HEK293 (cell line): ENCODE measurements around the gene TBX3.

Experiments
- HOXA7 ChIP-seq: sonication (generic); formaldehyde crosslinking; IDR thresholded peaks from 2 replicates; pipeline ENCODE4 v1.8.1; 2022; ENCODE audit warnings: missing genetic modification reagents, borderline replicate concordance
- MEIS1 ChIP-seq: sonication (generic); formaldehyde crosslinking; IDR thresholded peaks from 2 replicates; pipeline ENCODE4 v1.8.1; 2022; ENCODE audit warnings: missing genetic modification reagents, mild to moderate bottlenecking, borderline replicate concordance
- SALL2 ChIP-seq: fragments of 450-650 bp; formaldehyde crosslinking; IDR thresholded peaks from 2 replicates; pipeline ENCODE4 v1.5.0; 2017; ENCODE audit warnings: missing biosample characterization, mild to moderate bottlenecking, missing genetic modification characterization, borderline replicate concordance
- TCF7L2 ChIP-seq: IDR thresholded peaks from 2 replicates; pipeline ENCODE4 v1.6.1; 2011; ENCODE audit warnings: low read depth, mild to moderate bottlenecking, inconsistent platforms, low read length, moderate library complexity, borderline replicate concordance
- ZIC2 ChIP-seq: fragments of 450-650 bp; formaldehyde crosslinking; IDR thresholded peaks from 2 replicates; pipeline ENCODE4 v1.5.1; 2016; ENCODE audit warnings: missing biosample characterization, missing genetic modification characterization
- ZNF112 ChIP-seq: fragments of 450-650 bp; formaldehyde crosslinking; IDR thresholded peaks from 2 replicates; pipeline ENCODE4 v1.5.0; 2017; ENCODE audit warnings: missing biosample characterization, missing genetic modification characterization
- ZNF2 ChIP-seq: fragments of 450-650 bp; formaldehyde crosslinking; IDR thresholded peaks from 2 replicates; pipeline ENCODE4 v1.5.1; 2016; ENCODE audit warnings: missing biosample characterization, missing genetic modification characterization
- ZNF221 ChIP-seq: fragments of 450-650 bp; formaldehyde crosslinking; IDR thresholded peaks from 2 replicates; pipeline ENCODE4 v1.5.1; 2017; ENCODE audit warnings: missing biosample characterization, missing genetic modification characterization, borderline replicate concordance
- ZNF302 ChIP-seq: fragments of 450-650 bp; formaldehyde crosslinking; IDR thresholded peaks from 2 replicates; pipeline ENCODE4 v1.5.1; 2016; ENCODE audit warnings: missing biosample characterization, missing genetic modification characterization, low read depth
- ZNF324 ChIP-seq: fragments of 450-650 bp; formaldehyde crosslinking; IDR thresholded peaks from 2 replicates; pipeline ENCODE4 v1.5.1; 2016; ENCODE audit warnings: missing biosample characterization, missing genetic modification characterization
- ZNF354C ChIP-seq: fragments of 450-650 bp; formaldehyde crosslinking; IDR thresholded peaks from 2 replicates; pipeline ENCODE4 v1.5.1; 2016; ENCODE audit warnings: missing biosample characterization, missing genetic modification characterization, low read depth, borderline replicate concordance
- ZNF433 ChIP-seq: fragments of 450-650 bp; formaldehyde crosslinking; IDR thresholded peaks from 2 replicates; pipeline ENCODE4 v1.5.1; 2016; ENCODE audit warnings: missing biosample characterization, missing genetic modification characterization, low read depth
- ZNF561 ChIP-seq: fragments of 450-650 bp; IDR thresholded peaks from 2 replicates; pipeline ENCODE4 v1.5.1; 2018; ENCODE audit warnings: missing biosample characterization, missing genetic modification characterization, borderline replicate concordance
- ZNF701 ChIP-seq: fragments of 450-650 bp; formaldehyde crosslinking; IDR thresholded peaks from 2 replicates; pipeline ENCODE4 v1.5.1; 2016; ENCODE audit warnings: missing biosample characterization, missing genetic modification characterization
- ZNF76 ChIP-seq: fragments of 450-650 bp; formaldehyde crosslinking; IDR thresholded peaks from 2 replicates; pipeline ENCODE4; 2016; ENCODE audit warnings: low read depth, missing biosample characterization, missing genetic modification characterization, borderline replicate concordance
- ZNF843 ChIP-seq: fragments of 450-650 bp; formaldehyde crosslinking; IDR thresholded peaks from 2 replicates; pipeline ENCODE4 v1.5.1; 2016; ENCODE audit warnings: missing biosample characterization, missing genetic modification characterization
- ZSCAN16 ChIP-seq: fragments of 450-650 bp; formaldehyde crosslinking; IDR thresholded peaks from 2 replicates; pipeline ENCODE4 v1.5.1; 2016; ENCODE audit warnings: missing biosample characterization, missing genetic modification characterization
- ZSCAN30 ChIP-seq: fragments of 450-650 bp; IDR thresholded peaks from 2 replicates; pipeline ENCODE4 v1.5.1; 2018; ENCODE audit warnings: missing biosample characterization, mild to moderate bottlenecking, missing genetic modification characterization, moderate library complexity
- TF ChIP-seq, protein P1 (sequence below): fragments of 450-650 bp; formaldehyde crosslinking; IDR thresholded peaks from 2 replicates; pipeline ENCODE4 v1.5.1; 2016; ENCODE audit warnings: missing biosample characterization, missing genetic modification characterization
- TF ChIP-seq, protein P2 (sequence below): fragments of 450-650 bp; formaldehyde crosslinking; IDR thresholded peaks from 2 replicates; pipeline ENCODE4 v1.5.1; 2016; ENCODE audit warnings: missing biosample characterization, missing genetic modification characterization, borderline replicate concordance
- TF ChIP-seq, protein P3 (sequence below): fragments of 450-650 bp; formaldehyde crosslinking; IDR thresholded peaks from 2 replicates; pipeline ENCODE4 v1.5.1; 2017; ENCODE audit warnings: missing biosample characterization, missing genetic modification characterization
- TF ChIP-seq, protein P4 (sequence below): fragments of 450-650 bp; formaldehyde crosslinking; conservative IDR thresholded peaks from 2 replicates; pipeline ENCODE4 v1.5.1; 2016; ENCODE audit warnings: low read depth, missing biosample characterization, missing genetic modification characterization
- TF ChIP-seq, protein P5 (sequence below): fragments of 450-650 bp; formaldehyde crosslinking; optimal IDR thresholded peaks from 2 replicates; pipeline ENCODE3; 2016; ENCODE audit warnings: missing biosample characterization, mild to moderate bottlenecking, missing genetic modification characterization

The TBX3 gene

DNA sequence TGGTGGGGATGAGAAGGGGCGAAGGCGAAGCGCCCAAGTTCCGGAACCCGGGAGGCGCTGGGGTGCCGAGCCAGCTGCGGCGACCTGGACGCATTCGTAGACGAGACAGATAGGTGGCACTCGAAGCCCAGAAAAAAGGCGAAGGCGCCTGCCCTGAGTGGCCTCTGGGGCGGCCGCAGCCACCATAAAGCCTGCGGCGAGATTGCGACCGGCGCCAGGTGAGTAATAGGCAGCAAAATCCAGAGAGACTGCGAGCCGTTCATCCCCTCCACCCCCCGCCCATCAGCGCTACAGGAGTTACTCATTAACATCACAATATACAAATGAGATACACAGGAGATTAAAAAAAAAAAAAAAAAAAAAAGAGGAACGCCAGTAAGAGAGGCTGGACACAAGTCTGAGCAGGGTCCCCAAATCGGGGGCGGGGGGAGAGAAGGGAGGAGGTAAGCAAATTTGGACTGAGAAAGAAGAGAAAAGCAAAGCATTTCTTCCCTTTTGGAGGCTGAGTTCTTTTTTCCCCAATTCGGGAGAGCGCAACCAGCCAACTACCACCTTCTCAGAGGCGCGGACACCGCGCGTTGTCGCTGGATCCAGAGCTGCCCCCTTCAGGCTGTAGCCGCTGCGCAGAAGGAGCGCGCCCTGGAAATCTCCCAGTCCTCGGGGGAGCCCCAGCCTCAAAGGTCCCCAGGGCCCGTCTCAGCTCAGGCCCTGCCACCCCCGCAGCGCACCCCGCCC is 15.7 kb downstream of the TBX3 start (continued):
- TF ChIP-seq, protein P1, sequence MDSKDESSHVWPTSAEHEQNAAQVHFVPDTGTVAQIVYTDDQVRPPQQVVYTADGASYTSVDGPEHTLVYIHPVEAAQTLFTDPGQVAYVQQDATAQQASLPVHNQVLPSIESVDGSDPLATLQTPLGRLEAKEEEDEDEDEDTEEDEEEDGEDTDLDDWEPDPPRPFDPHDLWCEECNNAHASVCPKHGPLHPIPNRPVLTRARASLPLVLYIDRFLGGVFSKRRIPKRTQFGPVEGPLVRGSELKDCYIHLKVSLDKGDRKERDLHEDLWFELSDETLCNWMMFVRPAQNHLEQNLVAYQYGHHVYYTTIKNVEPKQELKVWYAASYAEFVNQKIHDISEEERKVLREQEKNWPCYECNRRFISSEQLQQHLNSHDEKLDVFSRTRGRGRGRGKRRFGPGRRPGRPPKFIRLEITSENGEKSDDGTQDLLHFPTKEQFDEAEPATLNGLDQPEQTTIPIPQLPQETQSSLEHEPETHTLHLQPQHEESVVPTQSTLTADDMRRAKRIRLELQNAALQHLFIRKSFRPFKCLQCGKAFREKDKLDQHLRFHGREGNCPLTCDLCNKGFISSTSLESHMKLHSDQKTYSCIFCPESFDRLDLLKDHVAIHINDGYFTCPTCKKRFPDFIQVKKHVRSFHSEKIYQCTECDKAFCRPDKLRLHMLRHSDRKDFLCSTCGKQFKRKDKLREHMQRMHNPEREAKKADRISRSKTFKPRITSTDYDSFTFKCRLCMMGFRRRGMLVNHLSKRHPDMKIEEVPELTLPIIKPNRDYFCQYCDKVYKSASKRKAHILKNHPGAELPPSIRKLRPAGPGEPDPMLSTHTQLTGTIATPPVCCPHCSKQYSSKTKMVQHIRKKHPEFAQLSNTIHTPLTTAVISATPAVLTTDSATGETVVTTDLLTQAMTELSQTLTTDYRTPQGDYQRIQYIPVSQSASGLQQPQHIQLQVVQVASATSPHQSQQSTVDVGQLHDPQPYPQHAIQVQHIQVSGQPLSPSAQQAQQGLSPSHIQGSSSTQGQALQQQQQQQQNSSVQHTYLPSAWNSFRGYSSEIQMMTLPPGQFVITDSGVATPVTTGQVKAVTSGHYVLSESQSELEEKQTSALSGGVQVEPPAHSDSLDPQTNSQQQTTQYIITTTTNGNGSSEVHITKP = peak; percentile 56
- TF ChIP-seq ZNF221 (tag by site-specific recombination) = no peak
- peak; percentile 23; the same call in 1 of the 2 replicates for TF ChIP-seq ZNF76
- TF ChIP-seq SALL2 = no peak
- no peak for TF ChIP-seq ZSCAN16
- peak; percentile 44; the same call in 1 of the 2 replicates for TF ChIP-seq ZNF843 (tag by site-specific recombination)
- TF ChIP-seq HOXA7 (CRISPR knock-in tag) = no peak
- no peak for TF ChIP-seq MEIS1 (CRISPR knock-in tag)
- TF ChIP-seq, protein P2, sequence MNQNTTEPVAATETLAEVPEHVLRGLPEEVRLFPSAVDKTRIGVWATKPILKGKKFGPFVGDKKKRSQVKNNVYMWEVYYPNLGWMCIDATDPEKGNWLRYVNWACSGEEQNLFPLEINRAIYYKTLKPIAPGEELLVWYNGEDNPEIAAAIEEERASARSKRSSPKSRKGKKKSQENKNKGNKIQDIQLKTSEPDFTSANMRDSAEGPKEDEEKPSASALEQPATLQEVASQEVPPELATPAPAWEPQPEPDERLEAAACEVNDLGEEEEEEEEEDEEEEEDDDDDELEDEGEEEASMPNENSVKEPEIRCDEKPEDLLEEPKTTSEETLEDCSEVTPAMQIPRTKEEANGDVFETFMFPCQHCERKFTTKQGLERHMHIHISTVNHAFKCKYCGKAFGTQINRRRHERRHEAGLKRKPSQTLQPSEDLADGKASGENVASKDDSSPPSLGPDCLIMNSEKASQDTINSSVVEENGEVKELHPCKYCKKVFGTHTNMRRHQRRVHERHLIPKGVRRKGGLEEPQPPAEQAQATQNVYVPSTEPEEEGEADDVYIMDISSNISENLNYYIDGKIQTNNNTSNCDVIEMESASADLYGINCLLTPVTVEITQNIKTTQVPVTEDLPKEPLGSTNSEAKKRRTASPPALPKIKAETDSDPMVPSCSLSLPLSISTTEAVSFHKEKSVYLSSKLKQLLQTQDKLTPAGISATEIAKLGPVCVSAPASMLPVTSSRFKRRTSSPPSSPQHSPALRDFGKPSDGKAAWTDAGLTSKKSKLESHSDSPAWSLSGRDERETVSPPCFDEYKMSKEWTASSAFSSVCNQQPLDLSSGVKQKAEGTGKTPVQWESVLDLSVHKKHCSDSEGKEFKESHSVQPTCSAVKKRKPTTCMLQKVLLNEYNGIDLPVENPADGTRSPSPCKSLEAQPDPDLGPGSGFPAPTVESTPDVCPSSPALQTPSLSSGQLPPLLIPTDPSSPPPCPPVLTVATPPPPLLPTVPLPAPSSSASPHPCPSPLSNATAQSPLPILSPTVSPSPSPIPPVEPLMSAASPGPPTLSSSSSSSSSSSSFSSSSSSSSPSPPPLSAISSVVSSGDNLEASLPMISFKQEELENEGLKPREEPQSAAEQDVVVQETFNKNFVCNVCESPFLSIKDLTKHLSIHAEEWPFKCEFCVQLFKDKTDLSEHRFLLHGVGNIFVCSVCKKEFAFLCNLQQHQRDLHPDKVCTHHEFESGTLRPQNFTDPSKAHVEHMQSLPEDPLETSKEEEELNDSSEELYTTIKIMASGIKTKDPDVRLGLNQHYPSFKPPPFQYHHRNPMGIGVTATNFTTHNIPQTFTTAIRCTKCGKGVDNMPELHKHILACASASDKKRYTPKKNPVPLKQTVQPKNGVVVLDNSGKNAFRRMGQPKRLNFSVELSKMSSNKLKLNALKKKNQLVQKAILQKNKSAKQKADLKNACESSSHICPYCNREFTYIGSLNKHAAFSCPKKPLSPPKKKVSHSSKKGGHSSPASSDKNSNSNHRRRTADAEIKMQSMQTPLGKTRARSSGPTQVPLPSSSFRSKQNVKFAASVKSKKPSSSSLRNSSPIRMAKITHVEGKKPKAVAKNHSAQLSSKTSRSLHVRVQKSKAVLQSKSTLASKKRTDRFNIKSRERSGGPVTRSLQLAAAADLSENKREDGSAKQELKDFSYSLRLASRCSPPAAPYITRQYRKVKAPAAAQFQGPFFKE (tag by site-specific recombination) = no peak
- TF ChIP-seq ZNF2 (tag by site-specific recombination) = peak; percentile 85
- no peak for TF ChIP-seq ZNF112 (tag by site-specific recombination)
- peak; percentile 64; the same call in 1 of the 2 replicates for TF ChIP-seq ZNF561 (tag by site-specific recombination)
- TF ChIP-seq ZNF354C (tag by site-specific recombination) = no peak
- TF ChIP-seq, protein P3, sequence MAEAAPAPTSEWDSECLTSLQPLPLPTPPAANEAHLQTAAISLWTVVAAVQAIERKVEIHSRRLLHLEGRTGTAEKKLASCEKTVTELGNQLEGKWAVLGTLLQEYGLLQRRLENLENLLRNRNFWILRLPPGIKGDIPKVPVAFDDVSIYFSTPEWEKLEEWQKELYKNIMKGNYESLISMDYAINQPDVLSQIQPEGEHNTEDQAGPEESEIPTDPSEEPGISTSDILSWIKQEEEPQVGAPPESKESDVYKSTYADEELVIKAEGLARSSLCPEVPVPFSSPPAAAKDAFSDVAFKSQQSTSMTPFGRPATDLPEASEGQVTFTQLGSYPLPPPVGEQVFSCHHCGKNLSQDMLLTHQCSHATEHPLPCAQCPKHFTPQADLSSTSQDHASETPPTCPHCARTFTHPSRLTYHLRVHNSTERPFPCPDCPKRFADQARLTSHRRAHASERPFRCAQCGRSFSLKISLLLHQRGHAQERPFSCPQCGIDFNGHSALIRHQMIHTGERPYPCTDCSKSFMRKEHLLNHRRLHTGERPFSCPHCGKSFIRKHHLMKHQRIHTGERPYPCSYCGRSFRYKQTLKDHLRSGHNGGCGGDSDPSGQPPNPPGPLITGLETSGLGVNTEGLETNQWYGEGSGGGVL (tag by site-specific recombination) = no peak
- TF ChIP-seq ZNF324 (tag by site-specific recombination) = no peak
- no peak for TF ChIP-seq ZNF302 (tag by site-specific recombination)
- TF ChIP-seq ZSCAN30 (tag by site-specific recombination) = peak; percentile 99
- TF ChIP-seq, protein P4, sequence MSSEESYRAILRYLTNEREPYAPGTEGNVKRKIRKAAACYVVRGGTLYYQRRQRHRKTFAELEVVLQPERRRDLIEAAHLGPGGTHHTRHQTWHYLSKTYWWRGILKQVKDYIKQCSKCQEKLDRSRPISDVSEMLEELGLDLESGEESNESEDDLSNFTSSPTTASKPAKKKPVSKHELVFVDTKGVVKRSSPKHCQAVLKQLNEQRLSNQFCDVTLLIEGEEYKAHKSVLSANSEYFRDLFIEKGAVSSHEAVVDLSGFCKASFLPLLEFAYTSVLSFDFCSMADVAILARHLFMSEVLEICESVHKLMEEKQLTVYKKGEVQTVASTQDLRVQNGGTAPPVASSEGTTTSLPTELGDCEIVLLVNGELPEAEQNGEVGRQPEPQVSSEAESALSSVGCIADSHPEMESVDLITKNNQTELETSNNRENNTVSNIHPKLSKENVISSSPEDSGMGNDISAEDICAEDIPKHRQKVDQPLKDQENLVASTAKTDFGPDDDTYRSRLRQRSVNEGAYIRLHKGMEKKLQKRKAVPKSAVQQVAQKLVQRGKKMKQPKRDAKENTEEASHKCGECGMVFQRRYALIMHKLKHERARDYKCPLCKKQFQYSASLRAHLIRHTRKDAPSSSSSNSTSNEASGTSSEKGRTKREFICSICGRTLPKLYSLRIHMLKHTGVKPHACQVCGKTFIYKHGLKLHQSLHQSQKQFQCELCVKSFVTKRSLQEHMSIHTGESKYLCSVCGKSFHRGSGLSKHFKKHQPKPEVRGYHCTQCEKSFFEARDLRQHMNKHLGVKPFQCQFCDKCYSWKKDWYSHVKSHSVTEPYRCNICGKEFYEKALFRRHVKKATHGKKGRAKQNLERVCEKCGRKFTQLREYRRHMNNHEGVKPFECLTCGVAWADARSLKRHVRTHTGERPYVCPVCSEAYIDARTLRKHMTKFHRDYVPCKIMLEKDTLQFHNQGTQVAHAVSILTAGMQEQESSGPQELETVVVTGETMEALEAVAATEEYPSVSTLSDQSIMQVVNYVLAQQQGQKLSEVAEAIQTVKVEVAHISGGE = no peak
- TF ChIP-seq ZNF701 = no peak
- TF ChIP-seq, protein P5, sequence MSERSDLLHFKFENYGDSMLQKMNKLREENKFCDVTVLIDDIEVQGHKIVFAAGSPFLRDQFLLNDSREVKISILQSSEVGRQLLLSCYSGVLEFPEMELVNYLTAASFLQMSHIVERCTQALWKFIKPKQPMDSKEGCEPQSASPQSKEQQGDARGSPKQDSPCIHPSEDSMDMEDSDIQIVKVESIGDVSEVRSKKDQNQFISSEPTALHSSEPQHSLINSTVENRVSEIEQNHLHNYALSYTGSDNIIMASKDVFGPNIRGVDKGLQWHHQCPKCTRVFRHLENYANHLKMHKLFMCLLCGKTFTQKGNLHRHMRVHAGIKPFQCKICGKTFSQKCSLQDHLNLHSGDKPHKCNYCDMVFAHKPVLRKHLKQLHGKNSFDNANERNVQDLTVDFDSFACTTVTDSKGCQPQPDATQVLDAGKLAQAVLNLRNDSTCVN (tag by site-specific recombination) = peak; percentile 56
- peak; percentile 28 for TF ChIP-seq ZIC2 (tag by site-specific recombination)
- TF ChIP-seq TCF7L2 = no peak
- TF ChIP-seq ZNF433 = no peak
